Bone marrow (tissue), 2 donors: ENCODE results near the gene GALNT2.

Source experiments
- DNase-seq, 2 donors: peaks; one replicate each; lab custom pipeline; 2025; lab: John Stamatoyannopoulos, UW

GALNT2 gene

GRCh38 chr1:230280054-230280795 lies 213.2 kb downstream of the GALNT2 start:
- DNase-seq, result no peak

- DNase-seq, result no peak
These were observed 213.9 kb downstream of the GALNT2 start for GRCh38 chr1:230280906-230281413.

GRCh38 chr1:230281556-230281955 lies 214.5 kb downstream of the GALNT2 start:
- DNase-seq, result no peak

- DNase-seq, result no peak
These were observed 215.1 kb downstream of the GALNT2 start for GRCh38 chr1:230282157-230282556.

GRCh38 chr1:230283678-230284077 lies 216.6 kb downstream of the GALNT2 start:
- DNase-seq, result no peak

- DNase-seq, result no peak
These were observed 217.9 kb downstream of the GALNT2 start for GRCh38 chr1:230284891-230285290.

- no peak for DNase-seq
These were observed 218.3 kb downstream of the GALNT2 start for GRCh38 chr1:230285351-230285750.

GRCh38 chr1:230286166-230286889 lies 219.3 kb downstream of the GALNT2 start:
- no peak for DNase-seq

- no peak for DNase-seq
These were observed 219.8 kb downstream of the GALNT2 start for GRCh38 chr1:230286890-230287269.

- no peak for DNase-seq
These were observed 220.8 kb downstream of the GALNT2 start for GRCh38 chr1:230287674-230288315.

GRCh38 chr1:230288641-230289349 lies 221.8 kb downstream of the GALNT2 start:
- DNase-seq, result no peak

- no peak for DNase-seq
These were observed 222.3 kb downstream of the GALNT2 start for GRCh38 chr1:230289350-230289644.

- peak in 1 of 2 donors; percentile 62 for DNase-seq
These were observed 224.9 kb downstream of the GALNT2 start for GRCh38 chr1:230291731-230292620.

GRCh38 chr1:230292689-230293389 lies 225.8 kb downstream of the GALNT2 start:
- DNase-seq, result no peak

GRCh38 chr1:230293390-230293700 lies 226.3 kb downstream of the GALNT2 start:
- no peak for DNase-seq

GRCh38 chr1:230295367-230295766 lies 228.3 kb downstream of the GALNT2 start:
- no peak for DNase-seq

GRCh38 chr1:230299191-230300006 lies 232.4 kb downstream of the GALNT2 start:
- no peak for DNase-seq

- no peak for DNase-seq
These were observed 233.6 kb downstream of the GALNT2 start for GRCh38 chr1:230300322-230301301.

GRCh38 chr1:230301322-230301721 lies 234.3 kb downstream of the GALNT2 start:
- no peak for DNase-seq
